Hepatocyte (in vitro differentiated cells): ENCODE data around the gene ZDHHC22.

ENCODE experiments used
- EZH2 ChIP-seq: fragments of 200-600 bp; sonication (generic); IDR thresholded peaks from 2 replicates; pipeline ENCODE4 v1.6.1; 2016; ENCODE audit warnings: antibody characterized with exemption, mild to moderate bottlenecking, borderline replicate concordance
- TF ChIP-seq, protein P1 (sequence below): fragments of 200-600 bp; sonication (generic); IDR thresholded peaks from 2 replicates; pipeline ENCODE4 v1.5.1; 2016; ENCODE audit warnings: antibody characterized with exemption, mild to moderate bottlenecking; ENCODE audit not compliant: poor library complexity

DNA sequence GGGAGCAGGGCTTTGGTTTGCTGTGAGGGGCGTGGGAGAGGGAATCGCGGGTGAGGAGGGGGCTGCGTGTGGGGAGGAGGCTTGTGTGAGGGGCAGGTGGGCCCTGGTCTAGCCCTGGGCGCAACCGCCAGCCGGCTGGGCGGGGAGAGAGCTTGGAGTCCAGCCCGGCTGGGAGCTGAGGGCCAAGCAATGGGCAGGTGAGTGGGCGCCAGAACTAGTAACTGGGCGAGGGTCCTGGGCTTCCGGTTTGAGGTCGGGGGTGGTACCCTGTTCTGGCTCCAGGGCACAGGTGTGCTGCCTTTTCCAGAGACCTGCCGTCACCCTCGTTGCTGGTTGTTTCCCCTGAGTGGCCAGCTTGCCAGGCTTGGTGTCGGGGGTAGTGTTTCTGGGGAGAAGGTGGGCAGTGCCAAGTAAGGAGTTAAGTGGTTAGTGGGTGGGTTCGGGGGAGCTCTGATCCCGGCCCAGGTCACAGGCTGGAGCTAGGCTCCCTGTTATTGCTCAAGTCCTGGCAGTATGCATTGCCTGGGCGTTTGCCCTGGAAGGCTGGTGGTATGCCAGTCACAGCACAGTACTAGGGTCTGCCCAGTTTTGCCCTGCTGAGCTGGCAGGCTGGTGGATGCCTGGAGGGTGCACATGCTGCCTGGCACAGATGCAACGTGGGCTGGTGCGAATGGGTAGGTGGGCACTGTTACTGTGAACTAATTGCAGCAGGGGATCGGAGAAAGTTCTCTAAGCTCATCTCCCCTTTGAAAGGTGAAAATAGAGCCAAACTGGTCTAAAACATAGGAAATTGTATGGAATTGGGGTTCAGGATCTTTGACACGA is 42.9 kb downstream of the ZDHHC22 start:
- TF ChIP-seq, protein P1, sequence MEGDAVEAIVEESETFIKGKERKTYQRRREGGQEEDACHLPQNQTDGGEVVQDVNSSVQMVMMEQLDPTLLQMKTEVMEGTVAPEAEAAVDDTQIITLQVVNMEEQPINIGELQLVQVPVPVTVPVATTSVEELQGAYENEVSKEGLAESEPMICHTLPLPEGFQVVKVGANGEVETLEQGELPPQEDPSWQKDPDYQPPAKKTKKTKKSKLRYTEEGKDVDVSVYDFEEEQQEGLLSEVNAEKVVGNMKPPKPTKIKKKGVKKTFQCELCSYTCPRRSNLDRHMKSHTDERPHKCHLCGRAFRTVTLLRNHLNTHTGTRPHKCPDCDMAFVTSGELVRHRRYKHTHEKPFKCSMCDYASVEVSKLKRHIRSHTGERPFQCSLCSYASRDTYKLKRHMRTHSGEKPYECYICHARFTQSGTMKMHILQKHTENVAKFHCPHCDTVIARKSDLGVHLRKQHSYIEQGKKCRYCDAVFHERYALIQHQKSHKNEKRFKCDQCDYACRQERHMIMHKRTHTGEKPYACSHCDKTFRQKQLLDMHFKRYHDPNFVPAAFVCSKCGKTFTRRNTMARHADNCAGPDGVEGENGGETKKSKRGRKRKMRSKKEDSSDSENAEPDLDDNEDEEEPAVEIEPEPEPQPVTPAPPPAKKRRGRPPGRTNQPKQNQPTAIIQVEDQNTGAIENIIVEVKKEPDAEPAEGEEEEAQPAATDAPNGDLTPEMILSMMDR, result no peak
- no peak for TF ChIP-seq EZH2
